OCI-LY3 (cell line): ENCODE measurements around the gene SLC1A6.

Experiments used
- CTCF ChIP-seq: fragments of 200-600, 300-600 bp; sonication (generic); IDR thresholded peaks from 2 replicates; pipeline ENCODE4 v1.5.1; 2014; ENCODE audit warnings: antibody characterized with exemption, low read length, low read depth
- EZH2phosphoT487 ChIP-seq: fragments of 200-600 bp; shearing (Covaris generic); IDR thresholded peaks from 2 replicates; pipeline ENCODE4 v1.6.1; 2018; ENCODE audit warnings: antibody characterized with exemption, mixed run types, low read depth

GRCh38 chr19:14992780-14993179 is 13.1 kb upstream of the SLC1A6 start:
- TF ChIP-seq CTCF (no peak), EZH2phosphoT487 (no peak)
